Testis (tissue), 3 donors: ENCODE measurements around the gene ABLIM3. TPM values are rescaled to one million over a fixed set of nuclear protein-coding genes. Genes with fewer than 3 reads are reported as not detected.

Source experiments
- DNase-seq: peaks from one replicate; pipeline ENCODE4 v3.0.0-alpha.2; 2019
- H3K27ac ChIP-seq, 2 donors: fragments of 200-600 bp; sonication (generic); one replicate each; pipeline ENCODE4 v1.5.1; 2019
- H3K27me3 ChIP-seq: fragments of 200-600 bp; sonication (generic); one replicate; pipeline ENCODE4 v1.5.1; 2019
- H3K36me3 ChIP-seq: fragments of 200-600 bp; sonication (generic); one replicate; pipeline ENCODE4 v1.5.1; 2017; ENCODE audit warnings: low read depth; ENCODE audit errors: missing control alignments
- H3K4me1 ChIP-seq: fragments of 200-600 bp; sonication (generic); one replicate; pipeline ENCODE4 v1.5.1; 2019
- H3K4me3 ChIP-seq, 2 donors: fragments of 200-600 bp; sonication (generic); one replicate each; pipeline ENCODE4 v1.5.1; 2017 to 2019
- H3K9me3 ChIP-seq: fragments of 200-600 bp; sonication (generic); one replicate; pipeline ENCODE4 v1.5.1; 2017
- POLR2A ChIP-seq: fragments of 450-650 bp; IDR thresholded peaks from one replicate; pipeline ENCODE4 v1.6.1; 2017; ENCODE audit warnings: antibody characterized with exemption, mild to moderate bottlenecking, moderate library complexity
- WGBS, 2 donors: methylation state at CpG; one replicate each; pipeline ENCODE4 v1.1.5; 2018; 5-methylcytosine and 5-hydroxymethylcytosine counted together
- intact Hi-C: fragments of 100-400 bp; cut with DNase I; formaldehyde crosslinking; loops from one replicate; pipeline ENCODE4 v1.15.1; 2023; ENCODE audit warnings: low total_unique reads
- polyA plus RNA-seq: library from polyadenylated mRNA; stranded (reverse); fragments of 350-450 nt; fragmentation: Illumina TruSeq; extraction: RNeasy Lipid Tissue Mini Kit (QIAGEN cat#74804); gene quantifications from one replicate; pipeline ENCODE4 v1.2.3, GENCODE V29; 2014; ENCODE audit warnings: low read depth, low replicate concordance; ENCODE audit not compliant: insufficient read depth
- total RNA-seq, 2 donors: library from RNA; depleted of rRNA; stranded (reverse); fragments of >200 nt; gene quantifications; one replicate each; pipeline ENCODE4 v1.2.3, GENCODE V29; 2016
- TF ChIP-seq, protein P1 (sequence below), 3 experiments: fragments of 450-650 bp in 2 of 3; fragments of 200-600 bp in 1 of 3; sonication (generic) in 1 of 3; IDR thresholded peaks; one replicate each; pipeline ENCODE4 v1.5.1; 2016 to 2019; ENCODE audit warnings: antibody characterized with exemption in 3 of 3, mild to moderate bottlenecking in 2 of 3, moderate library complexity in 1 of 3

Gene ABLIM3
- total and polyA plus RNA-seq, 3 donors from 2014 or later: 5.6 to 8.9 (median 7.6) TPM

DNA sequence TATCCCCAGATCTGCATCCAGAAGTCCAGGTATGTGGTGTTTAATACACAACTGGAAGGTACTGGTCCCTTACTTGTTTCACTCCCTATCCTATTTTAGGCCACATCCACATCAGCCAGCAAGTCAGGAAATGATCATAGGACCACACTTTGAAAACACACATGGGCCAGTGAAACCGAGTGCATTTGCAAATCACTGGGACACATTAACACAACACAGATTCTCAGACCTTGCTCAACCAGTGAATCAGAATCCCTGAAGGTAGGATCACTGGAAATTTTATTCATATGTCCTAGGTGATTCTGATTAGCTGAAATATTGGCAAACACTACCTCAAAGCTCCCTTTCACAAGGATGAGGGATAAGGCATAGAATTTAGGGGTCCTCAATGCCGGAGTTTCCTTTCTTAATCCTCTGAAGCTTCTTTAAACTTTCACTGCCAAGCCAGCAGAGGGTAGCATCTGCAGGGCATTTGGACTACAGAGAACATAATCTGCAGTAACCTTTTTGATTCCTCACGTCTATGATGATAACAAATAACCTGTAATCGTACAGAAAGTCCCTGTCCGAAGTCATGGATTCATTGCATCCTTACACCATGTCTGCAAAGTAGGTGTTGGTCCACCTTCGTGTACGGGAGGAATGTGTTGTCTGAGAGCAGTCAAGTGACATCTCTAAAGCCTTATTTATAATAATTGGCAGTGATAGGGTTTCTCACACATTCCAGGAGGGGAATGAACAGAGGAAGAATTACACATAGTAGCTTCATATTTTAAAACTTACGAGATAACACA, 11.0 kb upstream of the ABLIM3 start:
- no peak overlapping the region for H3K4me3 ChIP-seq
- TF ChIP-seq, protein P1, sequence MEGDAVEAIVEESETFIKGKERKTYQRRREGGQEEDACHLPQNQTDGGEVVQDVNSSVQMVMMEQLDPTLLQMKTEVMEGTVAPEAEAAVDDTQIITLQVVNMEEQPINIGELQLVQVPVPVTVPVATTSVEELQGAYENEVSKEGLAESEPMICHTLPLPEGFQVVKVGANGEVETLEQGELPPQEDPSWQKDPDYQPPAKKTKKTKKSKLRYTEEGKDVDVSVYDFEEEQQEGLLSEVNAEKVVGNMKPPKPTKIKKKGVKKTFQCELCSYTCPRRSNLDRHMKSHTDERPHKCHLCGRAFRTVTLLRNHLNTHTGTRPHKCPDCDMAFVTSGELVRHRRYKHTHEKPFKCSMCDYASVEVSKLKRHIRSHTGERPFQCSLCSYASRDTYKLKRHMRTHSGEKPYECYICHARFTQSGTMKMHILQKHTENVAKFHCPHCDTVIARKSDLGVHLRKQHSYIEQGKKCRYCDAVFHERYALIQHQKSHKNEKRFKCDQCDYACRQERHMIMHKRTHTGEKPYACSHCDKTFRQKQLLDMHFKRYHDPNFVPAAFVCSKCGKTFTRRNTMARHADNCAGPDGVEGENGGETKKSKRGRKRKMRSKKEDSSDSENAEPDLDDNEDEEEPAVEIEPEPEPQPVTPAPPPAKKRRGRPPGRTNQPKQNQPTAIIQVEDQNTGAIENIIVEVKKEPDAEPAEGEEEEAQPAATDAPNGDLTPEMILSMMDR (IDR thresholded peaks at IDR 0.05): peak in 1 of 3 experiments; percentile 9
- TF ChIP-seq POLR2A: no peak
- H3K27ac ChIP-seq: no peak overlapping the region
- H3K9me3 ChIP-seq: no peaks in the 10 kb centered on the region
- H3K27me3 ChIP-seq: no peaks in the 10 kb centered on the region
- DNase-seq: no peak
- WGBS, 2 donors: 60 to 61% methylated on average over 8 of the region's 8 CpGs
- intact Hi-C loops: no loop called here
- H3K4me1 ChIP-seq: no peaks in the 10 kb centered on the region
- H3K36me3 ChIP-seq: no peaks in the 10 kb centered on the region

DNA sequence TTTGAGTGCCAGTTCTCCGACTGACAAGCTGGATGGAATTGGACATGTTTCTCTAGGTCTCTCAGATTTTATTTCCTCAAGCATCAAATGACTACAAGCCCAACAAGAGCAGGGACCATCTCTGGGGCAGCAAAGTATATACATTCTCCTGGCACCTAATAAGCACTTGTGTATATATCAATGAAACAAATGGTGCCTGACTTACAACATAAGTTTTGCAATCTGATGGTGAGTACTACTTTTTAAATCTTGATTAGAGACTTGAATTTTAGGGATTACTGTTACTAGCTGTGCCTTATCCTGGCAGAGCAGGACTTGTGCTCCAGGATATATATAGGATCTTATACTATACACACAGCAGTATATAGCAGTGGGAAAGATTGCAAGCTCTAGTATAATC, 8.8 kb upstream of the ABLIM3 start:
- intact Hi-C loops: no loop called here
- Histone ChIP-seq H3K9me3 (no peaks in the 10 kb centered on the region), H3K27me3 (no peaks in the 10 kb centered on the region), H3K4me3 (no peak overlapping the region), H3K4me1 (no peaks in the 10 kb centered on the region), H3K27ac (no peak overlapping the region), H3K36me3 (no peaks in the 10 kb centered on the region)
- TF ChIP-seq, protein P1 (IDR thresholded peaks at IDR 0.05): no peak
- no peak for TF ChIP-seq POLR2A
- no peak for DNase-seq
- 93 to 97% methylated on average over 1 of the region's 1 CpG for WGBS, 2 donors

DNA sequence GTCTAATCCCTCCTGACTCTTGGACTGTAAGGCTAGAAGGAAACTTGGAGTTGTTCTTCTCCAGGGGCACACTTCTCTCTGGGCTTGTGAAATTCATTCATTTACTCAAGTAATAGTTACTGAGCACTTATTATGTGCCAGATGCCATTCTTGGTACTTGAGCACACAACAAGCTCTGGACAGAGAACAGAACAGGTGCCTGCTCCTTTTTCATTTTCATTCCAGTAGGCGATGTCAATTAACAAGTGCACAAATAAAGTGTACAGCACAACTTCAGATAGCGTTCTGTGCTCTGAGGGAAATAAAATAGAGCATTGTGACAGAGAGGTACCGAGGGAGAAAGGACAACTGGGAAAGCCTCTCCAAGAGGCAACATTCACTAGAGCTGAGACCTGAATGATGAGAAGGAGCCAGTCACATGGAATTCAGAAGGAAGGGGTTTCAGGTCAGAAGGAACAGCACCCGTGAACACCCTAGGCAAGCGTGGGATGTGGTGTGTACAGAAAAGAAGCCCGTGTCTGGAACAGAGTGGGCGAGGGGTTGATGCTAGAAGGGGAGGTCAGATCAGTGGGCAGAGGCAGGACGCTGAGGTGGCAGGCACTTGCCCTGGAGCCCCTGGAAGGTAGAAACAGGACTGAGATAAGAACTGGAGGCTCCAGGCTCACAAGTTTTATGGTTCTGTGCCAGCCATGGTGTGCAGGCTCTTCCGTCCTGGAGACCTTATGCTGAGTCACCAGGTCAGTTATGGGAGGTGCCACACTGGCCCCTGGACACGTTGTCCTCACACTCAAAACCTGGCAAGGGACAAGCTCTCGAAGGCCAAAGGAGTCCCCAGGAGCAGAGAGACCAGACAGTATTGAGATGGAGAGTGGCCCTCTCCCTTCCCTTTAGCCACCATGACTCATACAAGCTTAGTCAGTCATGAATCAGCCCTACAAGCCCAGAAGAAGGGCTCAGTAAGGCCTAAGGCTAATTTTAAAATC, 7.2 kb upstream of the ABLIM3 start:
- no peak for DNase-seq
- H3K27ac ChIP-seq: no peak overlapping the region
- no peaks in the 10 kb centered on the region for H3K27me3 ChIP-seq
- intact Hi-C loops: no loop called here
- TF ChIP-seq, protein P1 (IDR thresholded peaks at IDR 0.05): no peak
- TF ChIP-seq POLR2A: no peak
- H3K4me1 ChIP-seq: no peaks in the 10 kb centered on the region
- no peaks in the 10 kb centered on the region for H3K9me3 ChIP-seq
- WGBS, 2 donors: 70 to 72% methylated on average over 11 of the region's 11 CpGs
- H3K36me3 ChIP-seq: no peaks in the 10 kb centered on the region
- H3K4me3 ChIP-seq: no peak overlapping the region

DNA sequence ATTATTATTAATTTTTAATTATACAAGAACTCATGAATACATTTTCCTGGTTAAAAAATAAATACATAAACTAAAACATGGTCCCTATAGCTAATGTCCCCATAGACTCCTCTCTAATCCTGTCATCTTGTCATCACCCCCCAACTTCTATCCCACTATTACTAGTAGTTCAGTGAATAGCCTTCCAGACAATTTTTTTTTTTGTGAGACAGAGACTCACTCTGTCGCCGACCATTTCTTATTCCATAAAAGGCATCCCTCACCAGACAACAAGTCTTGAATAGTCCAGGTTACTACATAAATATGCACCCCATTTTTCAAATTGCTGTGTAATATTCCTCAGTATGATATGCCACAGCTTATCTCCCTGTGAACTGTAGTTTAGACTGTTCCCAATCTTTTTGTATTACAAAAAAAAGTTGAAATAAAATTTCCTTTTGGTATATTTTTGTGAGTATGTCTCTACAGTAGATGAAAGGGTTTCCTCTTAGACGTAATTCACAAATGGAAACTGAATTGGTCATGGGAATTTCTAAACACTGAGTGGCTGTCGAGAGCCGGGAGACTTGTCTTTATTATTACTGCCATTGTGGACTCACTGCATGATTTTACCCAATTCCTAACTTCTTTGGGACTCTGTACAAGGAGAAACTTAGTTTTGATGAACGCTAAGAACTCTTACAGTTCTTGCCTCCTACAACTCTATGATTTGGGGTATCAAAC, 6.4 kb upstream of the ABLIM3 start:
- no peaks in the 10 kb centered on the region for H3K27me3 ChIP-seq
- intact Hi-C loops: no loop called here
- TF ChIP-seq, protein P1 (IDR thresholded peaks at IDR 0.05): no peak
- TF ChIP-seq POLR2A: no peak
- H3K36me3 ChIP-seq: no peaks in the 10 kb centered on the region
- DNase-seq: no peak
- H3K9me3 ChIP-seq: no peaks in the 10 kb centered on the region
- no peak overlapping the region for H3K4me3 ChIP-seq
- 74 to 81% methylated on average over 6 of the region's 6 CpGs for WGBS, 2 donors
- no peaks in the 10 kb centered on the region for H3K4me1 ChIP-seq
- no peak overlapping the region for H3K27ac ChIP-seq
